HUES48 (cell line): ENCODE measurements around the gene CPED1.

ENCODE experiments used
- H3K27ac ChIP-seq: one replicate; pipeline ENCODE4 v1.7.0; 2013; ENCODE audit warnings: low read depth, low read length, inconsistent platforms
- H3K27me3 ChIP-seq: 2 replicates; pipeline ENCODE4 v1.6.1; 2013; ENCODE audit warnings: mild to moderate bottlenecking, low read length; ENCODE audit not compliant: control insufficient read depth, insufficient read depth
- H3K36me3 ChIP-seq: 2 replicates; pipeline ENCODE4 v1.6.1; 2013; ENCODE audit warnings: low read length; ENCODE audit not compliant: control insufficient read depth, insufficient read depth
- H3K4me1 ChIP-seq: 2 replicates; pipeline ENCODE4 v1.6.1; 2013; ENCODE audit warnings: mild to moderate bottlenecking, low read length; ENCODE audit not compliant: control insufficient read depth, insufficient read depth
- H3K4me3 ChIP-seq: 2 replicates; pipeline ENCODE4 v1.5.1; 2013; ENCODE audit warnings: mild to moderate bottlenecking, low read depth, low read length
- H3K9ac ChIP-seq: 2 replicates; pipeline ENCODE4 v1.6.1; 2013; ENCODE audit warnings: mild to moderate bottlenecking, low read depth, low read length, moderate library complexity
- H3K9me3 ChIP-seq: 2 replicates; pipeline ENCODE4 v1.6.1; 2013; ENCODE audit warnings: low read length; ENCODE audit not compliant: control insufficient read depth, insufficient read depth

Gene CPED1

GRCh38 chr7:121042899-121043298, 54.4 kb downstream of the CPED1 start:
- Histone ChIP-seq H3K9ac (no peak overlapping the region), H3K27me3 (no peaks in the 10 kb centered on the region), H3K36me3 (no peaks in the 10 kb centered on the region), H3K9me3 (no peaks in the 10 kb centered on the region), H3K4me1 (peaks cover 9% of the 10 kb centered on the region; the same call in 1 of the 2 replicates), H3K27ac (no peak overlapping the region), H3K4me3 (no peak overlapping the region)

DNA sequence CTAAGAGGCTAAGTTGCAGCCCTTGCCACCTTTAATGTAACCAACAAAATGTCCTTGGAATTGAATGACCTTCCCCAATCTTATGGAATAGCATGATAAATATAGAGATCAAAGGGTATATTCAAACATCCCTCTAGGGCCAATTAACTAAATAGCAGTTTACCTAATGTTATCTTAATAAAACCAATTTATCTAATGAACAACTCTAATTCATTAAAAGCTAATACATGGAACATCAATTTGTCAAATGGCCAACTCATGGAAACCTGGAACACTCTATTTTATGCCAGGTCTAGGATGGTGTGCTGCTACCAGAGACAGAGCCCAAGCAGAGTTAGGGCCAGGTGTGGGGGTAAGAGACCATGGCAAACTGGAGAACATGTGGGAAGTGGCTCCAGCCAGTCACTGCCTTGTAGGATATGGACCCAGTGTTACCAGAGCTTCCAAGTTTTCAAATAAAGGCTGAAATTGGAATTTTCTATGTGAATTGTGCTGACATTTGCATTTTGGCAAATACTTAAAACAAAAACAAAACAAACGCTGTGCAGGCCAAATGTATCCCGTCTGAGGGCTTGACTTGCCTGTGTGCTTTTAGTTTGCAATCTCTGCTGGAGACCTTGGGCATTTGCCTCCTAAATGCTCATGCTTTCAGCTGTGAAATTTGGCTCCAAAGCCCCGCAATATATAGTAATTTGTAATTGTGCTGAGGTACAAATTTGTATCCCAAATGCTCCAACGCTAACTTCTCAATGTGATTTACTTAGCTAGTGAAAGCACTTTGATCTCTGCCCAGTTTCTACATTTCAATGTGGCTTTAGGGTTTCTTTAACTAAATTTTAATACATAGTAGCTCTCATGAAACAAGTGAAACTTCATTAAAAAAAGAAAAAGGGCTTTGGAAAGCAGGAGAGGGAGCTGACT, 55.1 kb downstream of the CPED1 start:
- H3K4me3 ChIP-seq: no peak overlapping the region
- no peaks in the 10 kb centered on the region for H3K27me3 ChIP-seq
- no peak overlapping the region for H3K27ac ChIP-seq
- no peaks in the 10 kb centered on the region for H3K36me3 ChIP-seq
- no peak overlapping the region for H3K9ac ChIP-seq
- no peaks in the 10 kb centered on the region for H3K9me3 ChIP-seq
- peaks cover 9% of the 10 kb centered on the region; the same call in 1 of the 2 replicates for H3K4me1 ChIP-seq

GRCh38 chr7:121045090-121045489, 56.6 kb downstream of the CPED1 start:
- Histone ChIP-seq H3K9ac (no peak overlapping the region), H3K4me3 (no peak overlapping the region), H3K27me3 (no peaks in the 10 kb centered on the region), H3K36me3 (no peaks in the 10 kb centered on the region), H3K9me3 (no peaks in the 10 kb centered on the region), H3K27ac (no peak overlapping the region), H3K4me1 (peaks cover 21% of the 10 kb centered on the region)

DNA sequence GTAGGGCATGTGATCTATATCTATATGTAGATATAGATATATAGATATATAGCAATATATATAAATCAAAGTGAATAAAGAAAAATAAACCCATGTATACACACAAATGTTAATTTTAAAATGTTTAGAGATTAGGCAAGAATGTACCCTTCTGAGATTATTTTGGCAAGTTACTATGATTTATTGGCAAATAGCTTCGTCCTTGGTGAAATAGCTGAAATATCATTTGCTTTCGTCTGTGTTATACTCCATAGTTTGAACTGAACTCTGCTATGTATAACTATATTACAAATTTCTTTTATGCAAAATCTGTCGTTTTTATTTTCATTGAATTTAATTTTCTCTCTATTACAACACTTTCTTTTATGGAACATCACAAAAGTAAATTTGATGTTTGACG, 57.5 kb downstream of the CPED1 start:
- H3K27me3 ChIP-seq: no peaks in the 10 kb centered on the region
- H3K36me3 ChIP-seq: no peaks in the 10 kb centered on the region
- H3K9ac ChIP-seq: no peak overlapping the region
- H3K27ac ChIP-seq: no peak overlapping the region
- no peaks in the 10 kb centered on the region for H3K9me3 ChIP-seq
- H3K4me3 ChIP-seq: no peak overlapping the region
- H3K4me1 ChIP-seq: peaks cover 23% of the 10 kb centered on the region

- no peak overlapping the region for H3K4me3 ChIP-seq
- H3K27me3 ChIP-seq: no peaks in the 10 kb centered on the region
- no peaks in the 10 kb centered on the region for H3K9me3 ChIP-seq
- no peaks in the 10 kb centered on the region for H3K36me3 ChIP-seq
- no peak overlapping the region for H3K27ac ChIP-seq
- no peak overlapping the region for H3K9ac ChIP-seq
- H3K4me1 ChIP-seq: peaks cover 23% of the 10 kb centered on the region
Observed at GRCh38 chr7:121046893-121047468, 58.5 kb downstream of the CPED1 start.

GRCh38 chr7:121048195-121048594, 59.7 kb downstream of the CPED1 start:
- no peaks in the 10 kb centered on the region for H3K36me3 ChIP-seq
- no peak overlapping the region for H3K9ac ChIP-seq
- H3K4me3 ChIP-seq: no peak overlapping the region
- H3K27ac ChIP-seq: no peak overlapping the region
- H3K9me3 ChIP-seq: no peaks in the 10 kb centered on the region
- H3K4me1 ChIP-seq: peaks cover 23% of the 10 kb centered on the region
- no peaks in the 10 kb centered on the region for H3K27me3 ChIP-seq

GRCh38 chr7:121049028-121049791, 60.7 kb downstream of the CPED1 start:
- Histone ChIP-seq H3K9ac (no peak overlapping the region), H3K27me3 (no peaks in the 10 kb centered on the region), H3K36me3 (no peaks in the 10 kb centered on the region), H3K27ac (no peak overlapping the region), H3K4me3 (no peak overlapping the region), H3K9me3 (no peaks in the 10 kb centered on the region), H3K4me1 (peaks cover 15% of the 10 kb centered on the region)

- H3K36me3 ChIP-seq: no peaks in the 10 kb centered on the region
- peak overlapping the region; percentile 36 for H3K27ac ChIP-seq
- no peaks in the 10 kb centered on the region for H3K9me3 ChIP-seq
- H3K9ac ChIP-seq: no peak overlapping the region
- no peaks in the 10 kb centered on the region for H3K27me3 ChIP-seq
- no peak overlapping the region for H3K4me3 ChIP-seq
- peaks cover 14% of the 10 kb centered on the region for H3K4me1 ChIP-seq
Observed at GRCh38 chr7:121049897-121050296, 61.4 kb downstream of the CPED1 start.

DNA sequence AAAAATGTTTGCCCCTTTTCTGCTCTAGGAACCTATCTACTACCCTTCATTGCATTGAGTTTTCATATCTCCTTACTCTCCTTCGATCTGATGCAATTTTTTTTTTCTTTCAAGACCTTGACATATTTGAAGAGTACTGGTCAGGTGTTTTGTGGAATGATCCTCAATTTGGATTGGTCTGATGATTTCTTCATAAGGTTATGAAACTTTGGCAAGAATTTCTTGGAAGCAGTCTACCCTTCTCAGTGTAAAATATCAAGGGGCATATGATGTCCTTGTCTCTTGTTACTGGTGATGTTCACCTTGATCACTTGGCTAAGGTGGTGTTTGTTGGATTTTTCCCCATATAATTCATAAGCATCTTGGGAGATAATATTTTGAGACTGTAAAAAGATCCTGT, 64.7 kb downstream of the CPED1 start:
- Histone ChIP-seq H3K4me1 (peaks cover 14% of the 10 kb centered on the region), H3K4me3 (no peak overlapping the region), H3K27ac (no peak overlapping the region), H3K36me3 (no peaks in the 10 kb centered on the region), H3K27me3 (no peaks in the 10 kb centered on the region), H3K9me3 (no peaks in the 10 kb centered on the region), H3K9ac (no peak overlapping the region)

DNA sequence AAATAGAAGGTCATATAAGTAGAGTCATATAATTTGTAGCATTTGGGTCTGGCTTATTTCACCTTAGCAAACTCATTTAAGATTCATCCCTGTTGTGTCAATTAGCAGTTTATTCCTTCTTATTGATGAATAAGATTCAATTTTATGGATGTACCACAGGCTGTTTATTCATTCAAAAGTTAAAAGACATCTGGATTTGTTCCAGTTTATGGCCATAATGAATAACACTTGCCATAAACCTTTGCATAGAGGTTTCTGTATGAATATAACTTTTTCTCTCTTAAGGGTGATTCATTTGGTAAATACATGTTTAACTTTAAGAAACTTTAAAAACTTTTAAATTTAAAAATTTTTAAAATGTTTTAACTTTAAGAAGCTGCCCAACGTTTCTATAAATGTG, 66.4 kb downstream of the CPED1 start:
- Histone ChIP-seq H3K36me3 (no peaks in the 10 kb centered on the region), H3K9me3 (no peaks in the 10 kb centered on the region), H3K27ac (no peak overlapping the region), H3K4me3 (no peak overlapping the region), H3K27me3 (no peaks in the 10 kb centered on the region), H3K9ac (no peak overlapping the region), H3K4me1 (peaks cover 3% of the 10 kb centered on the region)

GRCh38 chr7:121057878-121058277, 69.4 kb downstream of the CPED1 start:
- Histone ChIP-seq H3K4me1 (no peaks in the 10 kb centered on the region), H3K27ac (no peak overlapping the region), H3K27me3 (no peaks in the 10 kb centered on the region), H3K36me3 (no peaks in the 10 kb centered on the region), H3K4me3 (no peak overlapping the region), H3K9me3 (no peaks in the 10 kb centered on the region), H3K9ac (no peak overlapping the region)
